ENCODE measurements around the gene C2CD4A. TPM values are rescaled to one million over a fixed set of nuclear protein-coding genes. Genes with fewer than 3 reads are reported as not detected.

The C2CD4A gene
- total and polyA plus RNA-seq, 4 donors: 0.06 to 0.86 (median 0.78) TPM

DNA sequence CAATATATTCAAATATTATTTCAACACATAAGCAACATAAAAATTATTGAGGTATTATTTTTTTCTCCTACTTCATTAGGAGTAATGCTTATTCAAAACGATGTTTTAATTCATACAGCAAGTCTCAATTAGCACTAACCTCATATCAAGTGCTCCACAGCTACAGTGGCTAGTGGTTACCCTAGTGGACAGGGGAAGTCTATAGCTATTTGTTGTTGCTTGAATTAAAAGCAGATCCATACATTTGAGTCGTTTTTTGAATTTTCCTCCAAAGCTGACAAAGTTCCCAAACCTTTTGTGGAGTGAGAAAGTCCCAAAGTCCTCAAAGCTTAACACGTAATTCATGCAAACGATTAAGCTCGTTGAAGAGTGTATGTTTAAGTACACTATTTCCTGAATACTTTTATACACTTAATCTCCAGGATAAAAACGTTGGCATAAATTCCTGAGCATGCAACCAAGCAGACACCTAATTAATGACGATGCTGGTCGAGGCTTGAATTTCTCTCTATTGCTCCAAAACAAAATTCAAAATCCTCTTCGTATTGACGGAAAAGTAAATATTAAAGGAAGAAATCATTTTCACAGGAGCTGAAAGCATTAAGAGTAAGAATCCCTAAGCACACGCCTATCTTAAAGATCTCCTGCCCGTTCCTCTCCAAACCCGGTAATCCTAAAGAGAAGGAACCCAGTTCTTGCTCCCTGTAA lies 7.5 kb upstream of the C2CD4A start:
- DNase-seq (ENCODE audit: low read depth in 4 of 6, low spot score in 6 of 6): peak in 3 of 6 donors; percentile 6 to 11 (median 9)
- H3K27me3 ChIP-seq (ENCODE audit: control insufficient read depth, insufficient read depth, low read length): peaks cover 9% of the 10 kb centered on the region
- no CpG with 5 or more reads among the region's 13 CpGs for WGBS (ENCODE audit: insufficient coverage)
- peak overlapping the region; percentile 70 for H3K4me3 ChIP-seq (ENCODE audit: low read depth, low read length)
- no peaks in the 10 kb centered on the region for H3K36me3 ChIP-seq (ENCODE audit: control insufficient read depth, insufficient read depth, low read length)
- no peaks in the 10 kb centered on the region for H3K9me3 ChIP-seq (ENCODE audit: control insufficient read depth, insufficient read depth, low read length)
- H3K4me1 ChIP-seq (ENCODE audit: control insufficient read depth, insufficient read depth, low read length): peaks cover 5% of the 10 kb centered on the region
- H3K27ac ChIP-seq (ENCODE audit: low read depth, low read length): peak overlapping the region; percentile 85

- DNase-seq (ENCODE audit: low read depth in 4 of 6, low spot score in 6 of 6): peak in 4 of 6 donors; percentile 29 to 73 (median 62)
Observed at GRCh38 chr15:62059816-62060112, 7.0 kb upstream of the C2CD4A start.

GRCh38 chr15:62060113-62060895 lies 6.5 kb upstream of the C2CD4A start, which contains the start of gene VPS13C:
Gene VPS13C, minus strand, starts transcription at chr15:62060447. Its CDS starts 73 bp downstream, at chr15:62060374.
- H3K27ac ChIP-seq (ENCODE audit: low read depth, low read length): peak within 1 kb of the TSS; percentile 86

More at GRCh38 chr15:62059816-62060112, 7.0 kb upstream of the C2CD4A start:
- H3K27me3 ChIP-seq (ENCODE audit: control insufficient read depth, insufficient read depth, low read length): peaks cover 14% of the 10 kb centered on the region
- H3K36me3 ChIP-seq (ENCODE audit: control insufficient read depth, insufficient read depth, low read length): no peaks in the 10 kb centered on the region
- 0% methylated on average over 19 of the region's 19 CpGs for WGBS (ENCODE audit: insufficient coverage)
- H3K4me1 ChIP-seq (ENCODE audit: control insufficient read depth, insufficient read depth, low read length): peaks cover 5% of the 10 kb centered on the region
- H3K9me3 ChIP-seq (ENCODE audit: control insufficient read depth, insufficient read depth, low read length): no peaks in the 10 kb centered on the region
- peak overlapping the region; percentile 85 for H3K27ac ChIP-seq (ENCODE audit: low read depth, low read length)
- peak overlapping the region; percentile 70 for H3K4me3 ChIP-seq (ENCODE audit: low read depth, low read length)

GRCh38 chr15:62060896-62061280 lies 5.9 kb upstream of the C2CD4A start:
- peak overlapping the region; percentile 74 for H3K4me3 ChIP-seq (ENCODE audit: low read depth, low read length)
- no peaks in the 10 kb centered on the region for H3K9me3 ChIP-seq (ENCODE audit: control insufficient read depth, insufficient read depth, low read length)
- no peak for DNase-seq (ENCODE audit: low read depth in 4 of 6, low spot score in 6 of 6)
- WGBS (ENCODE audit: insufficient coverage): 0% methylated on average over 3 of the region's 12 CpGs
- H3K4me1 ChIP-seq (ENCODE audit: control insufficient read depth, insufficient read depth, low read length): peaks cover 5% of the 10 kb centered on the region
- peak overlapping the region; percentile 86 for H3K27ac ChIP-seq (ENCODE audit: low read depth, low read length)
- no peaks in the 10 kb centered on the region for H3K36me3 ChIP-seq (ENCODE audit: control insufficient read depth, insufficient read depth, low read length)
- H3K27me3 ChIP-seq (ENCODE audit: control insufficient read depth, insufficient read depth, low read length): peaks cover 22% of the 10 kb centered on the region

More at GRCh38 chr15:62060113-62060895, 6.5 kb upstream of the C2CD4A start, which contains the start of gene VPS13C:
- H3K27me3 ChIP-seq (ENCODE audit: control insufficient read depth, insufficient read depth, low read length): peaks cover 19% of the 10 kb centered on the region
- peak; percentile 82 to 97 (median 88) for DNase-seq (ENCODE audit: low read depth in 4 of 6, low spot score in 6 of 6)
- peaks cover 5% of the 10 kb centered on the region for H3K4me1 ChIP-seq (ENCODE audit: control insufficient read depth, insufficient read depth, low read length)
- no peaks in the 10 kb centered on the region for H3K36me3 ChIP-seq (ENCODE audit: control insufficient read depth, insufficient read depth, low read length)
- H3K4me3 ChIP-seq (ENCODE audit: low read depth, low read length): peak within 1 kb of the TSS; percentile 74
- WGBS (ENCODE audit: insufficient coverage): under 1% methylated on average over 73 of the region's 73 CpGs
- H3K9me3 ChIP-seq (ENCODE audit: control insufficient read depth, insufficient read depth, low read length): no peaks in the 10 kb centered on the region

DNA sequence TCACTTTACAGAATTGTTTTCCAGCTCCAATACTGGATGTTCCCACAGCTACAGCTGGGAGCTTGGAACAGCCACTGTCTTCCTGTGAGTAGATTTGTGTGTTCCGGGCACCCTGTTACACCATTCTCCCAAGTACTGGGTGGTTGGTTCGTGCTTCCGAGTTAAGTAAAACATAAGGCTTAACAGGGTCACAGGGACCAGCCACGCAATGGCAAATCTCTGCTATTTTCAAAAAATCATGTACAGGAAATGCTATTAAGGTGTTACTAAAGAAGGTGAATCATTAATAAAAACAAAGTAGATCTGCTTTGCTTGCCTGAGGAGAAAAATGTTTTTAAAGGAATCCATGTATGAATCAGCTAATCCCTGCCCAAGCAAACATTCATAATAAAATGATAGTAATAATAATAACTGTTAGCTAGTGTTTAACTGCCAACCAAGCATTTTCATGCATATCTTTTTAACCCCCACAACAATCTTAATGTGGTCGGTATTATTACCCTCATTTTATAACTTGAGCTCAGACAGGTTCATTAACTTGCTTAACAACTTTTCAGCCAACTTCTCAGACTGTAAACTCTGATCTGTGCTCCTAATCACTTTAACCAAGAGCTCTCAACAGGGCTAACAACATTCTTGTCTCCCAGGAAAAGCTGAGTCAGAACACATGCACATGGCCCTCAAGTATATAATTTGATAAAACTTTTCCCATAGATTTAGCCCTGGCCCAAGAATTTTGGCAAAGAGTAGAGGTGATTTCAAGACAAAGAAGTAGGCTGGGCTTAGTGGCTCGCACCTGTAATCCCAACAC lies 2.7 kb upstream of the C2CD4A start:
- Histone ChIP-seq H3K27ac (ENCODE audit: low read depth, low read length) (no peak overlapping the region), H3K4me1 (ENCODE audit: control insufficient read depth, insufficient read depth, low read length) (peaks cover 15% of the 10 kb centered on the region), H3K36me3 (ENCODE audit: control insufficient read depth, insufficient read depth, low read length) (no peaks in the 10 kb centered on the region), H3K9me3 (ENCODE audit: control insufficient read depth, insufficient read depth, low read length) (no peaks in the 10 kb centered on the region), H3K4me3 (ENCODE audit: low read depth, low read length) (no peak overlapping the region), H3K27me3 (ENCODE audit: control insufficient read depth, insufficient read depth, low read length) (peaks cover 48% of the 10 kb centered on the region)
- 79% methylated on average over 1 of the region's 6 CpGs for WGBS (ENCODE audit: insufficient coverage)
- no peak for DNase-seq (ENCODE audit: low read depth in 4 of 6, low spot score in 6 of 6)

DNA sequence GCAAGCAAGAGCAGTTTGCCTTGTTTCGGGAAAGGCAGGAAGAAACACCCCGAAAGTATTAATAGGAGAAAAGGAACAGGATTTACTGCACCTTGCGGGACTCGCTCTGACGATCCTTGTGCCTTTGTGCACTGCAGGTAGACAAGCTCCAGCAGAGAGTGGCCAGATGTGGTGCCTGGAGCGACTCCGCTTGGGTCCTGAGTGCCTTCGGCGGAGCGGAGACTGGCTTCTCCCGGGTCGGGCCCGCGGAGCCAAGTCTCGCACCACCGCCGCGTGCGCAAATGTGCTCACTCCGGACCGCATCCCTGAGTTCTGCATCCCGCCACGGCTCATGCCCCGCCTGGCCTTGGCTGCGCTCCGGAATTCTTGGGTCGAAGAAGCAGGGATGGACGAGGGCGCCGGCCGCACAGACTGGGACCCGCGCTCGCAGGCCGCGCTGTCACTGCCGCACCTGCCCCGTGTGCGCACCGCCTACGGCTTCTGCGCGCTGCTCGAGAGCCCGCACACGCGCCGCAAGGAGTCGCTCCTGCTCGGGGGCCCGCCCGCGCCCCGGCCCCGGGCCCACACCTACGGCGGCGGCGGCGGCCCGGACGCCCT lies 769 bp downstream of the C2CD4A start:
- no peaks in the 10 kb centered on the region for H3K9me3 ChIP-seq (ENCODE audit: control insufficient read depth, insufficient read depth, low read length)
- H3K4me3 ChIP-seq (ENCODE audit: low read depth, low read length): peak overlapping the region; percentile 37
- 1% methylated on average over 62 of the region's 62 CpGs for WGBS (ENCODE audit: insufficient coverage)
- no peaks in the 10 kb centered on the region for H3K36me3 ChIP-seq (ENCODE audit: control insufficient read depth, insufficient read depth, low read length)
- H3K27me3 ChIP-seq (ENCODE audit: control insufficient read depth, insufficient read depth, low read length): peaks cover 61% of the 10 kb centered on the region
- peak in 2 of 6 donors; percentile 35 to 48 for DNase-seq (ENCODE audit: low read depth in 4 of 6, low spot score in 6 of 6)
- peaks cover 10% of the 10 kb centered on the region for H3K4me1 ChIP-seq (ENCODE audit: control insufficient read depth, insufficient read depth, low read length)
- H3K27ac ChIP-seq (ENCODE audit: low read depth, low read length): no peak overlapping the region

DNA sequence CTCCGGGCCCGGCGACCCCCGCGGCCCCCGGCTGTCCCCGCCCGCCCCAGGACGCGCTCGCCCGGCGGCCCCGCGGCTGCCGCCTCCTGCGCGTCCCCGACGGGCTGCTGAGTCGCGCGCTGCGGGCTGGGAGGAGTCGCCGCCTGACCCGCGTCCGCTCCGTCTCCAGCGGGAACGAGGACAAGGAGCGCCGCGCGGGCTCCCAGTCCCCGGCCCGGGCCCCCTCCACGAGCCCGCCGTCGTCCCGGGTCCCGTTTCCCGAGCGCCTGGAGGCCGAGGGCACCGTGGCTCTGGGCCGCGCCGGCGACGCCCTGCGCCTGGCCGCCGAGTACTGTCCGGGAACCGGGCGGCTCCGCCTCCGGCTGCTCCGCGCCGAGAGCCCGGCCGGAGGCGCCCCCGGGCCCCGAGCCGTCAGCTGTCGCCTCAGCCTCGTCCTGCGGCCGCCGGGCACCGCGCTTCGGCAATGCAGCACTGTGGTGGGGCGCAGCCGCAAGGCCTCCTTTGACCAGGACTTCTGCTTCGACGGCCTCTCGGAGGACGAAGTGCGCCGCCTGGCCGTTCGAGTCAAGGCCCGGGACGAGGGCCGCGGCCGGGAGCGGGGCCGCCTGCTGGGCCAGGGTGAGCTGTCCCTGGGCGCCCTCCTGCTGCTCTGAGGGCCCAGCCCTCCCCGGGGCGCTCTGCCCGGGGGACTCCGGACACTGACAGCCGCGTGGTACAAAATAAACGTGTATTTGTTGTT lies 1.5 kb downstream of the C2CD4A start:
- H3K27me3 ChIP-seq (ENCODE audit: control insufficient read depth, insufficient read depth, low read length): peaks cover 60% of the 10 kb centered on the region
- no peaks in the 10 kb centered on the region for H3K36me3 ChIP-seq (ENCODE audit: control insufficient read depth, insufficient read depth, low read length)
- H3K4me3 ChIP-seq (ENCODE audit: low read depth, low read length): no peak overlapping the region
- H3K27ac ChIP-seq (ENCODE audit: low read depth, low read length): no peak overlapping the region
- 0% methylated on average over 96 of the region's 103 CpGs for WGBS (ENCODE audit: insufficient coverage)
- peak in 2 of 6 donors; percentile 25 to 36 for DNase-seq (ENCODE audit: low read depth in 4 of 6, low spot score in 6 of 6)
- H3K9me3 ChIP-seq (ENCODE audit: control insufficient read depth, insufficient read depth, low read length): no peaks in the 10 kb centered on the region
- H3K4me1 ChIP-seq (ENCODE audit: control insufficient read depth, insufficient read depth, low read length): peaks cover 10% of the 10 kb centered on the region

- Histone ChIP-seq H3K27ac (ENCODE audit: low read depth, low read length) (no peak overlapping the region), H3K36me3 (ENCODE audit: control insufficient read depth, insufficient read depth, low read length) (no peaks in the 10 kb centered on the region), H3K4me3 (ENCODE audit: low read depth, low read length) (no peak overlapping the region), H3K9me3 (ENCODE audit: control insufficient read depth, insufficient read depth, low read length) (no peaks in the 10 kb centered on the region), H3K27me3 (ENCODE audit: control insufficient read depth, insufficient read depth, low read length) (peaks cover 54% of the 10 kb centered on the region), H3K4me1 (ENCODE audit: control insufficient read depth, insufficient read depth, low read length) (peaks cover 10% of the 10 kb centered on the region)
- 80% methylated on average over 1 of the region's 4 CpGs for WGBS (ENCODE audit: insufficient coverage)
- DNase-seq (ENCODE audit: low read depth in 4 of 6, low spot score in 6 of 6): peak in 1 of 6 donors; percentile 40
Observed at GRCh38 chr15:62068810-62069167, 2.0 kb downstream of the C2CD4A start.
